ENCODE measurements around the gene ABCC1. TPM values are rescaled to one million over a fixed set of nuclear protein-coding genes. Genes with fewer than 3 reads are reported as not detected.

The ABCC1 gene
- total RNA-seq, 2 experiments from 2014 or later: 64.5 to 67.6 TPM

DNA sequence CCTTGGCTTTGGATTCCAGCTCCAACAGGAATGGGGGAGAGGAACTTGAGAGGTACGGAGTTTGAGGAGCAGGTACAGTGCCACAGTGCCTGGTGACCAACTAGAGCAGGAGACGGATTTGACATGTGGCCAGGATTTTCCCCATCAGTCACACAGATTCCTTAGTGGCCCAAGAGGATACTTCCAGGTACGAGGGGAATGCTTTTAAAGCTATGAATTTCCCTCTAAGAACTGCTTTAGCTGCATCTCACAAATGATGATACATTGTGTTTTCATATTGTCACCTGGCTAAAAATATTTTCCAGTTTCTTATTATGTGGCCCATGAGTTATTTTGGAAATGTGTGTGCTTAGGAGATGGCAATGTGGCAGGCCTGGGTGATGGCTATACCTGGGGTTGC lies 175.6 kb downstream of the ABCC1 start:
- TF ChIP-seq CTCF (IDR thresholded peaks at IDR 0.05): no peak
- no peak for ATAC-seq
- H3K36me3 Mint-ChIP-seq (ENCODE audit: low read depth): peaks cover 73% of the 10 kb centered on the region
- H3K9me3 Mint-ChIP-seq: peaks cover 12% of the 10 kb centered on the region
- no peak for DNase-seq
- intact Hi-C loops (cut with micrococcal nuclease): loop anchor here (5.0 kb wide), 1 partner anchor 363 kb away; no protein-coding TSS in a partner anchor
- H3K27me3 Mint-ChIP-seq: no peaks in the 10 kb centered on the region
- ChIA-PET CTCF (no interaction called here), POLR2A (no interaction called here)
- H3K4me1 Mint-ChIP-seq (ENCODE audit: low read depth): peaks cover 3% of the 10 kb centered on the region
- no peak overlapping the region for H3K27ac Mint-ChIP-seq
- H3K4me3 Mint-ChIP-seq: no peak overlapping the region

DNA sequence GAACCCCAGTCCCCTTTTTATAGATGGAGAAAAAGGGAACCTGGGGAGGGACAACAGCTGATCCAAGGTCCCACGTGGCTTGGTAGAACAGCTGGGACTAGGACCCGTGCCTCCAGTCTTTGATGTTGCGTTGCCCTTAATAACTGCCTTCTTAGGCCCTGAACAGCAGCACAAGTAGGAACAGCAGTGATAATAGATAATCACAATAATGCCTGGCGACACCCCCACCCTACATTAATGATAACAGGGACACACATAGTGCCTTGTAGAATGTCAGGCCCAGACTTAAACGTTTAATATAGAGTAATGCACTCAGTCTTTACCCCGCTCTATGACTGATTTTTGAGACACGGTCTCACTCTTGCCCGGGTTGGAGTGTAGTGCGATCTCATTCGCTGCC lies 177.5 kb downstream of the ABCC1 start:
- TF ChIP-seq CTCF (IDR thresholded peaks at IDR 0.05): no peak
- peaks cover 3% of the 10 kb centered on the region for H3K4me1 Mint-ChIP-seq (ENCODE audit: low read depth)
- no peak for DNase-seq
- H3K27ac Mint-ChIP-seq: peak overlapping the region; percentile 64
- peaks cover 62% of the 10 kb centered on the region for H3K36me3 Mint-ChIP-seq (ENCODE audit: low read depth)
- intact Hi-C loops (cut with micrococcal nuclease): loop anchor here (5.0 kb wide), 1 partner anchor 365 kb away; no protein-coding TSS in a partner anchor
- no peaks in the 10 kb centered on the region for H3K27me3 Mint-ChIP-seq
- no peak for ATAC-seq
- H3K4me3 Mint-ChIP-seq: no peak overlapping the region
- CTCF ChIA-PET: interaction anchor here (0.6 to 1.7 kb wide), 11 partner anchors 10 to 366 kb away, joined by 3 to 6 read pairs (median 3); no protein-coding TSS in a partner anchor
- POLR2A ChIA-PET: no interaction called here
- peaks cover 12% of the 10 kb centered on the region for H3K9me3 Mint-ChIP-seq

- POLR2A ChIA-PET: interaction anchor here (0.6 kb wide), 1 partner anchor 294 kb away, joined by 3 read pairs; no protein-coding TSS in a partner anchor
- intact Hi-C loops (cut with micrococcal nuclease): loop anchor here (5.0 kb wide), 1 partner anchor 365 kb away; no protein-coding TSS in a partner anchor
- Mint-ChIP-seq H3K4me3 (no peak overlapping the region), H3K27me3 (no peaks in the 10 kb centered on the region), H3K9me3 (peaks cover 12% of the 10 kb centered on the region), H3K4me1 (ENCODE audit: low read depth) (peaks cover 3% of the 10 kb centered on the region), H3K27ac (peak overlapping the region; percentile 64), H3K36me3 (ENCODE audit: low read depth) (peaks cover 55% of the 10 kb centered on the region)
- peak; percentile 85 for TF ChIP-seq CTCF (IDR thresholded peaks at IDR 0.05)
- CTCF ChIA-PET: interaction anchor here (0.6 to 1.7 kb wide), 13 partner anchors 9 to 367 kb away, joined by 3 to 6 read pairs (median 3); no protein-coding TSS in a partner anchor
- DNase-seq: peak; percentile 77
- peak; percentile 97 for ATAC-seq
Observed at GRCh38 chr16:16127469-16128116, 178.2 kb downstream of the ABCC1 start.

DNA sequence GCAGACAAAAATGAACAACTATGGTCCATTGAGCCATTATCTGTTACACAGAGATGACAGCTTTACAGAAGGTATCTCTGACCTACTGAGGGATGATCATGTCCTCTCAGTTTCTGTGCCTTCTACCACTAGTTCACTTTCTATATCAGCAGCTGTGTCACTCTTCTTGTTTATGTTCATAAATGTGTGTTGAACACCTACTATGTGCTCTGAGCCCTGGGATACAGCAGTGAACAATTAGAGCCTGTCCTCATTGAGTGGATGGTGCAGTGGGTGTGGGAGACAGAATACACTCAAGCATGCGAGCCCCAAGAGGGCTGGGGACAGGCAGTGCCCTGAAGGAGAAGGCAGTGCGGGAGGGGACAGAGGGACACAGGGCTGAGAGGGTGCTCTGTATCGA lies 181.8 kb downstream of the ABCC1 start:
- peaks cover 42% of the 10 kb centered on the region for H3K36me3 Mint-ChIP-seq (ENCODE audit: low read depth)
- ChIA-PET POLR2A (no interaction called here), CTCF (no interaction called here)
- no peak overlapping the region for H3K27ac Mint-ChIP-seq
- H3K9me3 Mint-ChIP-seq: no peaks in the 10 kb centered on the region
- peaks cover 3% of the 10 kb centered on the region for H3K4me1 Mint-ChIP-seq (ENCODE audit: low read depth)
- no peaks in the 10 kb centered on the region for H3K27me3 Mint-ChIP-seq
- H3K4me3 Mint-ChIP-seq: no peak overlapping the region
- TF ChIP-seq CTCF (IDR thresholded peaks at IDR 0.05): no peak
- intact Hi-C loops (cut with micrococcal nuclease): no loop called here
- DNase-seq (no peak), ATAC-seq (no peak)

GRCh38 chr16:16131659-16132058 lies 182.2 kb downstream of the ABCC1 start:
- TF ChIP-seq CTCF (IDR thresholded peaks at IDR 0.05): no peak
- ATAC-seq: no peak
- H3K4me1 Mint-ChIP-seq (ENCODE audit: low read depth): peaks cover 3% of the 10 kb centered on the region
- no peak overlapping the region for H3K4me3 Mint-ChIP-seq
- POLR2A ChIA-PET: no interaction called here
- H3K36me3 Mint-ChIP-seq (ENCODE audit: low read depth): peaks cover 47% of the 10 kb centered on the region
- no peak for DNase-seq
- no peaks in the 10 kb centered on the region for H3K27me3 Mint-ChIP-seq
- H3K27ac Mint-ChIP-seq: no peak overlapping the region
- CTCF ChIA-PET: no interaction called here
- intact Hi-C loops (cut with micrococcal nuclease): no loop called here
- H3K9me3 Mint-ChIP-seq: no peaks in the 10 kb centered on the region

Data from activated CD8-positive, alpha-beta T cell treated with anti-CD3 and anti-CD28 coated beads for 36 hours (primary cell).